ENCODE data around the gene ZNF782. TPM values are rescaled to one million over a fixed set of nuclear protein-coding genes. Genes with fewer than 3 reads are reported as not detected.

The ZNF782 gene
- total and polyA plus RNA-seq, 2 of the 8 experiments (the other 6 are each of a cell fraction or from before 2014, with no cell fraction given), result 1.4 to 7.4 TPM

DNA sequence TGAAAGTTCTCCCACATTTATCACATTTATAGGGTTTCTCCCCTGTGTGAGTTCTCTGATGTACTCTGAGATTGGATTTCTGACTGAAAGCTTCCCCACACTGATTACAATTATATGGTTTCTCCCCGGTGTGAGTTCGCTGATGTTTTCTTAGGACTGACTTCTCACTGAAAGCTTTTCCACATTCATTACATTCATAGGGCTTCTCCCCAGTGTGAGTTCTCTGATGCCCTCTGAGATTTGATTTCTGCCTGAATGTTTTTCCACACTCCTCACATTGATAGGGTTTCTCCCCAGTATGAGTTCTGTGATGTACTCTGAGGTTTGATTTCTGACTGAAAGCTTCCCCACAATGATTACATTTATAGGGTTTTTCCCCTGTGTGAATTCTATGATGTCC is 36.3 kb downstream of the ZNF782 start:
- Histone ChIP-seq H4K91ac (replicated peaks; ENCODE audit: insufficient read length, low read length) (no peak overlapping the region), H3K36me3 (ENCODE audit: control insufficient read depth in 2 of 4, insufficient read depth in 4 of 4, low read length in 3 of 4) (peaks cover 0 to 48% (median 17%) of the 10 kb centered on the region in 4 experiments; a peak in 5 of 8 replicates)

More for the DNA sequence above, 36.3 kb downstream of the ZNF782 start:
- no peak overlapping the region; a peak in 1 of 8 replicates for H3K4me3 ChIP-seq (ENCODE audit: extremely low read depth in 1 of 4, insufficient read depth in 2 of 4, low read depth in 3 of 4, low read length in 4 of 4)
- POLR2A ChIA-PET (ENCODE audit: partially characterized antibody), result interaction anchor here (0.7 kb wide), 1 partner anchor 40 kb away, joined by 3 read pairs; the partner anchor contains the start of gene ZNF510
- H3K9ac ChIP-seq (replicated peaks in 1 of 4; ENCODE audit: extremely low read depth in 1 of 4, low read depth in 3 of 4, low read length in 3 of 4), result no peak overlapping the region
- H3K27me3 ChIP-seq (replicated peaks in 1 of 4; ENCODE audit: control insufficient read depth in 3 of 4, extremely low read depth in 1 of 4, insufficient read depth in 3 of 4, low read length in 3 of 4), result no peaks in the 10 kb centered on the region
- H4K20me1 ChIP-seq (replicated peaks in 1 of 2; ENCODE audit: control insufficient read depth in 1 of 2, insufficient read depth in 2 of 2, low read length in 2 of 2), result no peaks in the 10 kb centered on the region
- H2BK15ac ChIP-seq (ENCODE audit: low read length), result no peak overlapping the region
- H3K79me1 ChIP-seq (ENCODE audit: low read depth, low read length), result no peaks in the 10 kb centered on the region
- no peak overlapping the region for H3K4me2 ChIP-seq (ENCODE audit: insufficient read depth in 1 of 2, low read depth in 2 of 2, low read length in 2 of 2)
- H3K56ac ChIP-seq (replicated peaks; ENCODE audit: insufficient read length, low read depth, low read length), result no peak overlapping the region
- no peak overlapping the region for H4K8ac ChIP-seq (ENCODE audit: extremely low read depth, insufficient read depth, low read length)
- H2AK5ac ChIP-seq (ENCODE audit: low read depth, low read length), result no peak overlapping the region
- H2BK20ac ChIP-seq (ENCODE audit: low read length), result no peak overlapping the region
- H3K4ac ChIP-seq (replicated peaks; ENCODE audit: insufficient read length, low read depth, low read length), result no peak overlapping the region
- no peak overlapping the region for H3K18ac ChIP-seq (ENCODE audit: extremely low read depth, low read length)
- H2BK120ac ChIP-seq (replicated peaks; ENCODE audit: low read depth, low read length), result no peak overlapping the region
- no peak for TF ChIP-seq BACH1 (IDR thresholded peaks at IDR 0.05; ENCODE audit: low read length)
- TF ChIP-seq CHD1 (IDR thresholded peaks at IDR 0.05; ENCODE audit: low read depth, low read length), result no peak
- no peak for TF ChIP-seq BRCA1 (IDR thresholded peaks at IDR 0.05; ENCODE audit: low read depth, low read length)
- TF ChIP-seq RBBP5 (IDR thresholded peaks at IDR 0.05; ENCODE audit: borderline replicate concordance, low read depth, low read length), result no peak
- TF ChIP-seq MAFK (IDR thresholded peaks at IDR 0.05; ENCODE audit: low read depth, low read length), result no peak
- TF ChIP-seq EZH2 (IDR thresholded peaks at IDR 0.05; ENCODE audit: low read depth, low read length, severe bottlenecking), result no peak
- no peak for TF ChIP-seq TCF12 (IDR thresholded peaks at IDR 0.05; ENCODE audit: low read depth, low read length)
- no peak overlapping the region for H3K14ac ChIP-seq (ENCODE audit: insufficient read length)
- no peaks in the 10 kb centered on the region for H3K79me2 ChIP-seq (ENCODE audit: control insufficient read depth in 1 of 2, insufficient read depth in 2 of 2, low read length in 2 of 2)
- DNase-seq (ENCODE audit: low read depth in 1 of 2, low spot score in 2 of 2) (no peak), FAIRE-seq (no peak)
- CTCF ChIA-PET (ENCODE audit: partially characterized antibody), result no interaction called here
- H3K27ac ChIP-seq (ENCODE audit: low read depth, low read length), result no peak overlapping the region
- H2AFZ ChIP-seq (ENCODE audit: low read length), result no peak overlapping the region
- H3K23ac ChIP-seq (ENCODE audit: insufficient read length), result no peak overlapping the region
- H2BK12ac ChIP-seq (ENCODE audit: low read depth, low read length), result no peak overlapping the region
- no peak overlapping the region for H4K5ac ChIP-seq (ENCODE audit: insufficient read length, low read depth, low read length)
- H3K9me3 ChIP-seq (ENCODE audit: insufficient read depth in 2 of 2, low read depth in 1 of 2, low read length in 1 of 2), result peaks cover 67 to 74% of the 10 kb centered on the region in 2 experiments
- no peaks in the 10 kb centered on the region for H3K23me2 ChIP-seq (ENCODE audit: low read depth, low read length)
- 92% methylated on average over 2 of the region's 2 CpGs; no CpG with 5 or more reads in 1 of the 2 experiments for WGBS, 2 experiments (ENCODE audit: extremely low coverage in 1 of 2, insufficient coverage in 1 of 2, insufficient read length in 1 of 2, insufficient replicate concordance in 2 of 2, low coverage in 1 of 2, low lambda C conversion rate in 2 of 2, missing lambda C conversion rate in 1 of 2)
- H2BK5ac ChIP-seq (ENCODE audit: low read depth, low read length), result no peak overlapping the region
- no peaks in the 10 kb centered on the region for H3K4me1 ChIP-seq (replicated peaks in 1 of 4; ENCODE audit: control insufficient read depth in 3 of 4, insufficient read depth in 4 of 4, low read length in 3 of 4)
